Peyer's patch (tissue), 4 donors: ENCODE measurements around the gene IFNA6.

Source experiments
- POLR2A ChIP-seq, 2 donors: fragments of 450-650 bp; IDR thresholded peaks; one replicate each; pipeline ENCODE4 v1.5.1; 2017; ENCODE audit warnings: antibody characterized with exemption in 2 of 2, mild to moderate bottlenecking in 2 of 2, moderate library complexity in 2 of 2
- TF ChIP-seq, protein P1 (sequence below), 6 experiments: fragments of 450-650 bp in 4 of 6; fragments of 200-600 bp in 2 of 6; sonication (generic) in 1 of 6; IDR thresholded peaks; one replicate each; pipeline ENCODE4 v1.5.1; 2017 to 2019; ENCODE audit warnings: antibody characterized with exemption in 6 of 6, mild to moderate bottlenecking in 3 of 6, moderate library complexity in 1 of 6

DNA sequence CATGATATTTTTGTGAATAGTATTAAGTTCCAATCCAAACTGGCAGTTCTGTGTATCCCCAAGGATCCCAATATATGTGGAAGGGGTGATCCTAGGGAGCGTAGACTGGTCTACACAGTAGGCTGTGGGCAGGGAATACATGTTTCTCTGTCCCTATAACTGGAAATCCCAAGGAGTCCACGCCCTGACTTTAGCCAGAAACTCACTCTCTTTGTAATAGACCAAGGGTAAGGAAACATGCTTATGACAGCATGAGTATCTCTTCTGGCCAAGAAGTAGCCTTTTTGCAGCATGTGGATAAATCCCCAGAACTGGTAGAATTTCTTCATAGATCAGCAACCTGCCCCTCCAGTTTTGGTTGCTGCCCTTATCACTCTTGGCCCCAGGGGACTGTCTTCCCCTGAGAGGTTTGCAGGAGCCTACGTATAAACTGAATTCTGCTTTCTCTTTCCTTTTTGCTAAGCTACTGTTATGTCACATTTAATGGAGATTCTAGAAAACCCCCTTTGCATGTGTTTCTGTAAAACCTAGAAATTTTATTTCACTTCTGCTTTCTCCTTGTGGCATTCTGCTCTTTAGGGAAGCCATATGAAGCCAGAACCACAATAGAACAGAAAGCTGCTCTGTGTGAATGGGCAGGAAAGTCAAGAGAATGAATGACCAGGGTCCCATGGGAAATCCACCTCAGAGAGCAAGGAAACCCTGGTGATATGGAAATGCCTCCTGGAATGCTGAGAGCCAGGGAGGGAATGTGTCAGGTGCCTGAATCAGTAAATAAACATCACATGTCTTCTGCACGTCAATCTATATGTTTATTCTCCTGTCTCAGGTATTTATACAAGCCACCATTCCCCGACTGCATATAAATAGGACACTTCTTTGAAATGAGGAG is 31.0 kb upstream of the IFNA6 start:
- TF ChIP-seq, protein P1, sequence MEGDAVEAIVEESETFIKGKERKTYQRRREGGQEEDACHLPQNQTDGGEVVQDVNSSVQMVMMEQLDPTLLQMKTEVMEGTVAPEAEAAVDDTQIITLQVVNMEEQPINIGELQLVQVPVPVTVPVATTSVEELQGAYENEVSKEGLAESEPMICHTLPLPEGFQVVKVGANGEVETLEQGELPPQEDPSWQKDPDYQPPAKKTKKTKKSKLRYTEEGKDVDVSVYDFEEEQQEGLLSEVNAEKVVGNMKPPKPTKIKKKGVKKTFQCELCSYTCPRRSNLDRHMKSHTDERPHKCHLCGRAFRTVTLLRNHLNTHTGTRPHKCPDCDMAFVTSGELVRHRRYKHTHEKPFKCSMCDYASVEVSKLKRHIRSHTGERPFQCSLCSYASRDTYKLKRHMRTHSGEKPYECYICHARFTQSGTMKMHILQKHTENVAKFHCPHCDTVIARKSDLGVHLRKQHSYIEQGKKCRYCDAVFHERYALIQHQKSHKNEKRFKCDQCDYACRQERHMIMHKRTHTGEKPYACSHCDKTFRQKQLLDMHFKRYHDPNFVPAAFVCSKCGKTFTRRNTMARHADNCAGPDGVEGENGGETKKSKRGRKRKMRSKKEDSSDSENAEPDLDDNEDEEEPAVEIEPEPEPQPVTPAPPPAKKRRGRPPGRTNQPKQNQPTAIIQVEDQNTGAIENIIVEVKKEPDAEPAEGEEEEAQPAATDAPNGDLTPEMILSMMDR (IDR thresholded peaks at IDR 0.05) = no peak
- TF ChIP-seq POLR2A (IDR thresholded peaks at IDR 0.05) = no peak
